PC-9 (cell line): ENCODE results near the gene DPYSL5.

Experiments
- EZH2 ChIP-seq: fragments of 200-600 bp; sonication (generic); IDR thresholded peaks from 2 replicates; pipeline ENCODE4 v1.8.0; 2017; ENCODE audit warnings: antibody characterized with exemption, low read depth
- TF ChIP-seq, protein P1 (sequence below): fragments of 200-600 bp; sonication (generic); conservative IDR thresholded peaks from 2 replicates; pipeline ENCODE4 v1.6.1; 2017; ENCODE audit warnings: mixed run types, antibody characterized with exemption, mild to moderate bottlenecking, moderate library complexity

DNA sequence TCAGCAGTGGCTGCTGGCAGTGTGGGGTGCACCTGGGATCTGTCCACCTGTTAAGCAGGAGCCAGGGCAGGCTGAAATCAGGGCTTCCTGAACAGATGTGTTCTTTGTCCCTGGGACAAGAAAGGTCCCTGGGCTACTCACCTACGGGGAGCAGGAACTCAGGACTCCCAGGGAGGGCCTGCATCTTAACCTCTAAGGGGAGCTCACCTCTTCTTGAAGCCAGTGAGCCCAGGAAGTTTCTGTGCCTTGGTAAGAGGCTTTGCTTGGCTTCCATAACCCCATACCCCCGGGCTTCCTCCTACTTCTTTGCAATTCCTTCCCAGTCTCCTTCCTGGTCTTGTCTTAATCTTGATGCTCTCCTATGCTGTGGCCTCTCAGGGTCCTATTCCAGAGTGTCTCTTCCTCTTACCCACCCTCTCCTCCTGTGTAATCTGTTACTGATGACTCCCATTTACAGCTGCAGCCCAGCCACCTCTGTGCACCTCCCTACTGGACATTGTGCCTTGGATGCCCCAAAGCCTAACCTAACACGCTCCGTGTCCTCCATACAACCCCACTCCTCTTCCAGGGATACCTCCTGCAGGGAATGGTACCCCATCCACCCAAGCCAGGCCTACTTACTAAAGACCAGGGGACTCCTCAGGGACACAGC lies 66.9 kb downstream of the DPYSL5 start:
- TF ChIP-seq, protein P1, sequence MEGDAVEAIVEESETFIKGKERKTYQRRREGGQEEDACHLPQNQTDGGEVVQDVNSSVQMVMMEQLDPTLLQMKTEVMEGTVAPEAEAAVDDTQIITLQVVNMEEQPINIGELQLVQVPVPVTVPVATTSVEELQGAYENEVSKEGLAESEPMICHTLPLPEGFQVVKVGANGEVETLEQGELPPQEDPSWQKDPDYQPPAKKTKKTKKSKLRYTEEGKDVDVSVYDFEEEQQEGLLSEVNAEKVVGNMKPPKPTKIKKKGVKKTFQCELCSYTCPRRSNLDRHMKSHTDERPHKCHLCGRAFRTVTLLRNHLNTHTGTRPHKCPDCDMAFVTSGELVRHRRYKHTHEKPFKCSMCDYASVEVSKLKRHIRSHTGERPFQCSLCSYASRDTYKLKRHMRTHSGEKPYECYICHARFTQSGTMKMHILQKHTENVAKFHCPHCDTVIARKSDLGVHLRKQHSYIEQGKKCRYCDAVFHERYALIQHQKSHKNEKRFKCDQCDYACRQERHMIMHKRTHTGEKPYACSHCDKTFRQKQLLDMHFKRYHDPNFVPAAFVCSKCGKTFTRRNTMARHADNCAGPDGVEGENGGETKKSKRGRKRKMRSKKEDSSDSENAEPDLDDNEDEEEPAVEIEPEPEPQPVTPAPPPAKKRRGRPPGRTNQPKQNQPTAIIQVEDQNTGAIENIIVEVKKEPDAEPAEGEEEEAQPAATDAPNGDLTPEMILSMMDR, result no peak
- TF ChIP-seq EZH2, result no peak
